PC-3 (cell line): ENCODE measurements around the gene NUTM2F. TPM values are rescaled to one million over a fixed set of nuclear protein-coding genes. Genes with fewer than 3 reads are reported as not detected.

Experiments
- ATAC-seq: fragments of 200-7000 bp; cut with Tn5 transposase; 2 replicates; pipeline ENCODE4 v1.9.1; 2020; ENCODE audit warnings: mild to moderate bottlenecking, moderate library complexity
- BruUV-seq: library from RNA; stranded (reverse); fragments of 400-500 nt; replicated peaks from 2 replicates; lab custom pipeline; 2021; lab: Mats Ljungman, UMichigan
- CTCF ChIA-PET: fragments of 300-600 bp; sonication (Branson Sonifier 250); formaldehyde crosslinking; loops from one replicate; lab custom pipeline; 2022; ENCODE audit warnings: antibody characterized with exemption; lab: Charles Lee
- POLR2A ChIA-PET: fragments of 300-600 bp; sonication (Branson Sonifier 250); formaldehyde crosslinking; loops from one replicate; lab custom pipeline; 2022; ENCODE audit warnings: antibody characterized with exemption; ENCODE audit not compliant: unreplicated experiment; lab: Charles Lee
- DNase-seq: peaks from one replicate; pipeline ENCODE4 v3.0.0-alpha.2; 2015
- H2AFZ ChIP-seq: fragments of 300-600 bp; sonication (generic); 2 replicates; pipeline ENCODE4 v1.6.0; 2016; ENCODE audit warnings: antibody characterized with exemption, low read length
- H3F3A ChIP-seq: fragments of 300-600 bp; sonication (generic); one replicate; pipeline ENCODE4 v1.6.0; 2017; ENCODE audit warnings: antibody characterized with exemption, low read length, control low read depth, mild to moderate bottlenecking; ENCODE audit not compliant: unreplicated experiment
- H3K27ac ChIP-seq: fragments of 300-600 bp; sonication (generic); 2 replicates; pipeline ENCODE4 v1.5.1; 2016; ENCODE audit warnings: mild to moderate bottlenecking, low read length
- H3K27me3 ChIP-seq: fragments of 300-600 bp; sonication (generic); 2 replicates; pipeline ENCODE4 v1.6.1; 2016; ENCODE audit warnings: low read length, mixed read lengths
- H3K36me3 ChIP-seq: fragments of 300-600 bp; sonication (generic); 2 replicates; pipeline ENCODE4 v1.6.1; 2016; ENCODE audit warnings: low read depth, mixed run types, low read length, mixed read lengths
- H3K4me1 ChIP-seq: fragments of 300-600 bp; sonication (generic); 2 replicates; pipeline ENCODE4 v1.5.1; 2016; ENCODE audit warnings: low read length; ENCODE audit not compliant: insufficient read depth
- H3K4me2 ChIP-seq: fragments of 300-600 bp; sonication (generic); 2 replicates; pipeline ENCODE4 v1.6.0; 2016; ENCODE audit warnings: low read length
- H3K4me3 ChIP-seq: fragments of 300-600 bp; sonication (generic); 2 replicates; pipeline ENCODE4 v1.5.1; 2016; ENCODE audit warnings: mild to moderate bottlenecking, low read length, mixed read lengths
- H3K79me2 ChIP-seq: fragments of 300-600 bp; sonication (generic); 2 replicates; pipeline ENCODE4 v1.6.1; 2017; ENCODE audit warnings: low read length, mixed read lengths
- H3K9ac ChIP-seq: fragments of 300-600 bp; sonication (generic); 2 replicates; pipeline ENCODE4 v1.6.0; 2016; ENCODE audit warnings: mild to moderate bottlenecking, low read length
- H3K9me2 ChIP-seq: fragments of 300-600 bp; sonication (generic); replicated peaks from 2 replicates; pipeline ENCODE4 v1.6.1; 2016; ENCODE audit warnings: mixed run types, low read length, mixed read lengths
- H3K9me3 ChIP-seq: fragments of 300-600 bp; sonication (generic); 2 replicates; pipeline ENCODE4 v1.6.1; 2016; ENCODE audit warnings: low read length, mixed read lengths
- H4K20me1 ChIP-seq: fragments of 300-600 bp; sonication (generic); 2 replicates; pipeline ENCODE4 v1.6.1; 2016; ENCODE audit warnings: low read length, mixed read lengths
- CTCF ChIP-seq: fragments of 300-600 bp; sonication (generic); conservative IDR thresholded peaks from 2 replicates; pipeline ENCODE4 v1.5.1; 2017; ENCODE audit warnings: antibody characterized with exemption, low read depth, mild to moderate bottlenecking, low read length
- EZH2 ChIP-seq: fragments of 300-600 bp; sonication (generic); IDR thresholded peaks from one replicate; pipeline ENCODE4 v1.6.1; 2017; ENCODE audit warnings: antibody characterized with exemption, mild to moderate bottlenecking, low read length; ENCODE audit not compliant: unreplicated experiment
- EZH2phosphoT487 ChIP-seq: fragments of 300-600 bp; sonication (generic); IDR thresholded peaks from 2 replicates; pipeline ENCODE4 v1.6.1; 2018; ENCODE audit warnings: mild to moderate bottlenecking, antibody characterized with exemption, low read length, borderline replicate concordance
- intact Hi-C: fragments of 100-400 bp; cut with micrococcal nuclease; formaldehyde crosslinking; loops from 2 replicates; pipeline ENCODE4 v1.9.0; 2023
- total RNA-seq: library from RNA; depleted of rRNA; stranded (reverse); fragments of >200 nt; gene quantifications from 2 replicates; pipeline ENCODE4 v1.2.3, GENCODE V29; 2014

NUTM2F gene
- total RNA-seq, 1 experiment from 2014 or later, result not detected

GRCh38 chr9:94286116-94286515 lies 42.3 kb downstream of the NUTM2F start:
- TF ChIP-seq CTCF, result no peak
- no peak for TF ChIP-seq EZH2
- no peak for TF ChIP-seq EZH2phosphoT487
- Histone ChIP-seq H4K20me1 (no peaks in the 10 kb centered on the region), H3K27me3 (no peaks in the 10 kb centered on the region), H3K9me2 (no peaks in the 10 kb centered on the region), H3K9ac (no peak overlapping the region), H3K36me3 (no peaks in the 10 kb centered on the region; the same call in 1 of the 2 replicates), H3K4me1 (no peaks in the 10 kb centered on the region), H3K4me2 (no peak overlapping the region), H3K27ac (no peak overlapping the region), H3F3A (no peaks in the 10 kb centered on the region), H3K79me2 (no peaks in the 10 kb centered on the region), H2AFZ (no peak overlapping the region), H3K4me3 (no peak overlapping the region), H3K9me3 (no peaks in the 10 kb centered on the region)
- intact Hi-C loops, result loop anchor here (10.0 kb wide), 1 partner anchor 439 kb away; the partner anchor contains the start of gene AOPEP
- no peak for DNase-seq
- no TSS peak for BruUV-seq
- peak; percentile 45 for ATAC-seq
- ChIA-PET POLR2A (no interaction called here), CTCF (no interaction called here)

DNA sequence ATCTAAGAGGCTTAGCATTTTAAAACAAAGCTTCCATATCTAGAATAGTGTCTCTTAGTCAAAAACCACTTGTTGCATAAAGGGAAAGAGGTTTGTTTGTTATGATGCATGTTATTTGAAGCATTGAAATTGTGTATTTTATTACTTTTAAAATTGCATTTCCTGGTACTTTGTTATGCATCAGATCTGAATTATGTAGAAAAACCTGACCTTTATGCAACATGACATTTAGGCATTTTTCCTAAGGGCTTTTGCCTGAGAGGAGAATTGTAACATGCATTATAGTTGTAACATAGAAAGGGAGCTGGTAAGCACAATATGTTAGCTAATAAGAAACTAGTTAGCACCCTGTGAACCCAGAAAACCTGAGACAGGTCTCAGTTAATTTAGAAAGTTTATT lies 47.3 kb downstream of the NUTM2F start:
- Histone ChIP-seq H3K4me3 (no peak overlapping the region), H3K9ac (no peak overlapping the region), H3F3A (no peaks in the 10 kb centered on the region), H3K27ac (no peak overlapping the region), H3K4me2 (no peak overlapping the region), H3K4me1 (peaks cover 10% of the 10 kb centered on the region), H3K9me2 (no peaks in the 10 kb centered on the region), H3K36me3 (peaks cover 15% of the 10 kb centered on the region), H3K9me3 (0 out of 2 replicates have a peak, but pooled peaks cover 9% of the 10 kb centered on the region), H2AFZ (no peak overlapping the region), H4K20me1 (no peaks in the 10 kb centered on the region), H3K27me3 (no peaks in the 10 kb centered on the region), H3K79me2 (0 out of 2 replicates have a peak, but pooled peaks cover 4% of the 10 kb centered on the region)
- no peak for DNase-seq
- no TSS peak for BruUV-seq
- ChIA-PET POLR2A (no interaction called here), CTCF (no interaction called here)
- no peak for ATAC-seq
- intact Hi-C loops, result loop anchor here (10.0 kb wide), 1 partner anchor 444 kb away; the partner anchor contains the start of gene AOPEP
- TF ChIP-seq CTCF (no peak), EZH2phosphoT487 (no peak), EZH2 (no peak)

DNA sequence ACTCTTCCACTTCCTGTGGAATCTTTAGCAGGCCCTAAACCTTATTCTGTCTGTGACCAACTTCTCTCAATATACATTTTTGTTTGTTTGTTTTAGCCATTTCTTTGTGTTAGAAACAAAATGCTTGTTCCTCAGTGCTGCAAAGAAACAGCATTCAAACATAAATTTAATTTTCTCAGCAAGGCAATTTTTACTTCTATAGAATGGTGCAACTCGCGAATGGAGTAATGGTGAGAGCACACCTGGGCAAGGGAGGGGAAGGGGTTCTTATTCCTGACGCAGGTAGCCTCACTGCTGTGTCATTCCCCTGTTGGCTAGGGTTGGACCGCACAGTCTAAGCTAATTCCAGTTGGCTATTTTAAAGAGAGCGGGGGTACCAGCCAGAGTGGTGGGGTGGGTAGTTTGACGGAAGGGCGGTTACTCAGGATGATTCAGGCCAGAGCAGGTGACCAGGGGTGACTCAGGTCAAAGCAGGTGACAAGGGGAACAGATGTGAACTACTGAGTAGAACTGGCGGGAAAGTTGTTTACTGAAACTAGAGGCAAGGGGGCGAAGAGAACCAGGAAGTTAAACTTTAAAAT lies 47.9 kb downstream of the NUTM2F start:
- Histone ChIP-seq H3K4me3 (no peak overlapping the region), H3K4me2 (no peak overlapping the region), H2AFZ (no peak overlapping the region), H4K20me1 (no peaks in the 10 kb centered on the region), H3K9me3 (0 out of 2 replicates have a peak, but pooled peaks cover 9% of the 10 kb centered on the region), H3K79me2 (peaks cover 5% of the 10 kb centered on the region; the same call in 1 of the 2 replicates), H3F3A (no peaks in the 10 kb centered on the region), H3K27me3 (no peaks in the 10 kb centered on the region), H3K9ac (no peak overlapping the region), H3K9me2 (no peaks in the 10 kb centered on the region), H3K36me3 (peaks cover 15% of the 10 kb centered on the region), H3K4me1 (peaks cover 10% of the 10 kb centered on the region), H3K27ac (no peak overlapping the region)
- ChIA-PET CTCF (no interaction called here), POLR2A (no interaction called here)
- TF ChIP-seq EZH2 (no peak), CTCF (no peak), EZH2phosphoT487 (no peak)
- DNase-seq (no peak), ATAC-seq (no peak)
- BruUV-seq, result no TSS peak
- intact Hi-C loops, result loop anchor here (10.0 kb wide), 1 partner anchor 444 kb away; the partner anchor contains the start of gene AOPEP
